HT1080 (cell line): Measurements from ENCODE around the gene DLL3. TPM values are rescaled to one million over a fixed set of nuclear protein-coding genes. Genes with fewer than 3 reads are reported as not detected.
"Not testable (repeated sequence)": the region's sequence is repeated elsewhere in the genome, so short reads cannot be mapped to it uniquely, and the experiment has no call there.

Experiments used
- DNase-seq: peaks from one replicate; pipeline ENCODE4 v3.0.0-alpha.2; 2015; ENCODE audit warnings: low read depth
- polyA plus RNA-seq, 2 experiments: library from polyadenylated mRNA; depleted of rRNA; stranded (reverse); fragments of >200 nt; gene quantifications; 2 replicates each; pipeline ENCODE4 v1.2.3, GENCODE V29; 2015
- total RNA-seq: library from RNA; depleted of rRNA; stranded (reverse); fragments of >200 nt; shearing (Covaris generic); gene quantifications from 2 replicates; pipeline ENCODE4 v1.2.3, GENCODE V29; 2014; rRNA removed

DLL3 gene, protein sequence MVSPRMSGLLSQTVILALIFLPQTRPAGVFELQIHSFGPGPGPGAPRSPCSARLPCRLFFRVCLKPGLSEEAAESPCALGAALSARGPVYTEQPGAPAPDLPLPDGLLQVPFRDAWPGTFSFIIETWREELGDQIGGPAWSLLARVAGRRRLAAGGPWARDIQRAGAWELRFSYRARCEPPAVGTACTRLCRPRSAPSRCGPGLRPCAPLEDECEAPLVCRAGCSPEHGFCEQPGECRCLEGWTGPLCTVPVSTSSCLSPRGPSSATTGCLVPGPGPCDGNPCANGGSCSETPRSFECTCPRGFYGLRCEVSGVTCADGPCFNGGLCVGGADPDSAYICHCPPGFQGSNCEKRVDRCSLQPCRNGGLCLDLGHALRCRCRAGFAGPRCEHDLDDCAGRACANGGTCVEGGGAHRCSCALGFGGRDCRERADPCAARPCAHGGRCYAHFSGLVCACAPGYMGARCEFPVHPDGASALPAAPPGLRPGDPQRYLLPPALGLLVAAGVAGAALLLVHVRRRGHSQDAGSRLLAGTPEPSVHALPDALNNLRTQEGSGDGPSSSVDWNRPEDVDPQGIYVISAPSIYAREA
- total RNA-seq: 0.80 and 1.2 TPM in 2 replicates
- polyA plus RNA-seq (2015; cell fraction: cytosol; rRNA removed): 1.5 and 1.7 TPM in 2 replicates
- 0.22 and 0.44 TPM in 2 replicates for polyA plus RNA-seq (2015; cell fraction: nucleus; rRNA removed)

DNA sequence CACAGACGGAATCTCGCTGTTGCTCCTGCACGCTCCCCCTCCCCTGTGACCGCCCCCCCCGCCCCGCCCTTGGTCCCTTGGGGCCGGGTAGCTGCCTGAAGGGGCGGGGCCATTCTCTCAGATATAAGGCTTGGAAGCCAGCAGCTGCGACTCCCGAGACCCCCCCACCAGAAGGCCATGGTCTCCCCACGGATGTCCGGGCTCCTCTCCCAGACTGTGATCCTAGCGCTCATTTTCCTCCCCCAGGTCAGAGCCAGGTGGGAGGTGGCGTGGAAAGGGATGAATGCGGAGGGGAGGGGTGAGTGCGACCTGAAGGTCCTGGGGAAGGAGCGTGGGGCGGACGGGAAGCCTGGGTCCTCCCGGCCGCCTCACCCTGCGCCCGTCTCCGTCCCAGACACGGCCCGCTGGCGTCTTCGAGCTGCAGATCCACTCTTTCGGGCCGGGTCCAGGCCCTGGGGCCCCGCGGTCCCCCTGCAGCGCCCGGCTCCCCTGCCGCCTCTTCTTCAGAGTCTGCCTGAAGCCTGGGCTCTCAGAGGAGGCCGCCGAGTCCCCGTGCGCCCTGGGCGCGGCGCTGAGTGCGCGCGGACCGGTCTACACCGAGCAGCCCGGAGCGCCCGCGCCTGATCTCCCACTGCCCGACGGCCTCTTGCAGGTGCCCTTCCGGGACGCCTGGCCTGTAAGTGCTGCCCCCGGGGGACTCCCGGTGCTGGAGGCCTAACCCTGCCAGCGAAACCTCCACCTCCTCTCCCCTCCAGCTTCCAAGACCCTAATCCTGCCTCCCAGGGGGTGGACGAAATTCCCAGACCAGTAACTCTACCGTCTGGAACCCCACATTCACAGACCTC lies at the start of gene DLL3:
DLL3 (plus strand) TSS at position 150 of the 845 bp plus-strand sequence; CDS start at position 178, 28 bp downstream.
- DNase-seq: no peak

DNA sequence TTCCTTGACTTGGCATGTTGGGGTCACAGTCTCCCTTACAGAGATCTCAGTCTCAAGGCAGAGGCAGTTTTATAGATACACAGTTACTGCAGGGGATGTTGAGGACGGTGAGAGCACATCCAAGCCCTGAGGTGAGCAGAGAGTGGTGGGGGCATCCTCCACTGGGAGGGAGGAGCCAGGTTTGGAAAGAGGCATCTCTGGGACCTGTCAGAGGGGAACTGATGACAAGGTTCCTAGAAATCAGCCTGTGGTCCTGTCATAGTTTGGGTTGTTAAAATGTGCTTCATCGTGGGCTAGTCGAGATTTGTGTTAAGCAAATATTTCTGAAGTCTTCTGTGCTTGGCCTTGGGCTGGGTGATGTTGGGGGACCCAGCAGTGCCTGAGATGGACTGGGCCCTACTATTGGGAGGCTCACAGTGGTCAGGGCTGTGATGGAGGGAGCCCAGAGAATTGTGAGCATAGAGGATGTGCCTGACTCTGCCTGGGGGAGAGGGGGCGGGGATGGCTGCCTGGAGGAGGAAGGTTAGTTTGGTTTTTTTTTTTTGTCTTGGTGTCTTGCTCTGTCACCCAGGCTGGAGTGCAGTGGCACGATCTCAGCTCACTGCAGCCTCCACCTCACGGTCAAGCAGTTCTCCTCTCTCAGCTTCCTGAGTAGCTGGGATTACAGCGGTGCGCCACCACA lies 49.5 kb upstream of the DLL3 start:
- DNase-seq: no peak

DNA sequence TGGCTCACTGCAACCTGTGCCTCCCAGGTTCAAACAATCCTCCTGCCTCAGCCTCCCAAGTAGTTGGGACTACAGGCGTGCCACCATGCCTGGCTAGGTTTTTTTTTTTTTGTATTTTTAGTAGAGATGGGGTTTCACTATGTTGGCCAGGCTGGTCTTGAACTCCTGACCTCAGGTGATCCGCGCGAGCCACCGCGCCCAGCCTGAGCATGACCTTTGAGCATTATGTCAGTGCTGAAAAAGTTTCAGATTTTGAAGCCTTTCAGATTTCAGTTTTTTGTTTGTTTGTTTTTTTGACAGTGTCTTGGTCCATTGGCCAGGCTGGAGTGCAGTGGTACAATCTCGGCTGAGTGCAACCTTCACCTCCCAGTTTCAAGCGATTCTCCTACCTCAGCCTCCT lies 47.5 kb upstream of the DLL3 start:
- not testable (repeated sequence) for DNase-seq

DNA sequence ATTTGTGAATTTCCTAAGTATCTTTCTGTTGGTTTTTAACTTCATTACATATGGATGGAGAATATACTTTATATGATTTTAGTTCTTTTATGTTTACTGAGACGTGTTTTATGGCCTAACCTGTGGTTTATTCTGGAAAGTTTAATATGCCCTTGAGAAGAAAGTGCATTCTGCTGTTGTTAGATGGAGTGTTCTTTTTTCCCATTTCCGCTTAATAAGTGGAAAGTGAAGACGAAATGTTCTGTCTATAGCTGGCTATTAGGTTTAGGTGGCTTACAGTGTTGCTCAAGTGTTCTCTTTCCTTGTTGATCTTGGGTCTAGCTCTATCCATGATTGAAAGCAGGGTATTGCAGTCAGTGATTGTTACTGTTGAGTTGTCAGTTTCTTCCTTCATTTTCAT lies 35.3 kb upstream of the DLL3 start:
- DNase-seq: no peak

DNA sequence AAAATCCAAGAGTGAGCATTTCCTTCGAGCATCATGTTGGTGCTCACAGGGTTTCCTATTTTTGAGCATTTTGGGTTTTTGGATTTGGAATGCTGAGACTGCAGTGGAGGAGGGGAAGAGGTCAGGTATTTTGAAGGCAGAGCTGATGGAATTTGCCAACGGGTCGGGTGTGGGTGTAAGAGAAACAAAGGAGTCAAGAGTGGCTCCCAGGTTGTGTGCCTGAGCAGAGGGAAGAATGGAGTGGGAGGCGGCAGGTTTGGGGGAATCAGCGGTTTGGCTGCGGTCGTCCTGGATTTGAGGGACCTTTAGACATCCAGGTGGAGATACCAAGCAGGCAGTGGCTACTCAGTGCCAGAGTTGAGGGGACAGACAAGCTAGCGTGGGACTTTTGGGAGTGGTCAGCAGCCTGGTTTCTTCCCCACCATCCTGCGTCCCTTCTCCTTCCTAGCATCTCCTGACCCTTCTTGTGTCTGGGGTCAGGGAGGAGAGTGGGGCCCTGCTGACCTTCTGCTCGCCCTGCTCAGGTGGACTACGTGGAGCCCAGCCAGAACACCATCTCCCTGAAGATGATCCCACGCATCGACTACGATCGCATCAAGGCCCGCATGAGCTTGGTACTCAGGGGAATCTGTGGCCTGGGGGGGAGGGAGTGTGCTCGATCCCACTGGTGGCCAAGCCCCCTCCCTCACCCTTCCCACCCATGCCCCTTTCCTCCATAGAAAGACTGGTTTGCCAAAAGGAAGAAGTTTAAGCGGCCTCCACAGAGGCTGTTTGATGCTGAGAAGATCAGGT lies 32.6 kb upstream of the DLL3 start:
- DNase-seq: no peak

- DNase-seq: no peak
Observed at GRCh38 chr19:39467941-39468340, 30.8 kb upstream of the DLL3 start.

DNA sequence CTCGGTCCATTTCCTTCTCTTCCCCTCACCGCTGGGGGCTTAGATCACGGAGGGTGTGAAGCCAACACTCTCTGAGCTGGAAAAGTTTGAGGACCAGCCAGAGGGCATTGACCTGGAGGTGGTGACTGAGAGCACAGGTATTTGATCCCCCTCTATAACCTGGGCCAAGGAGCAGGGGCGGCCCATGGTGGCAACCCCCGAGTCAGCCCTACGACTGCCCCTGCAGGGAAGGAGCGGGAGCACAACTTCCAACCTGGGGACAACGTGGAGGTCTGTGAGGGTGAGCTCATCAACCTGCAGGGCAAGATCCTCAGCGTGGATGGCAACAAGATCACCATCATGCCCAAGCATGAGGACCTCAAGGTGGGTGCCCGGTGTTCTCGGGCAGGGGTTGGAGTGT lies 29.7 kb upstream of the DLL3 start:
- DNase-seq: no peak

GRCh38 chr19:39469567-39469966 lies 29.2 kb upstream of the DLL3 start:
- no peak for DNase-seq

GRCh38 chr19:39470724-39471339 lies 27.9 kb upstream of the DLL3 start:
- DNase-seq: no peak

- no peak for DNase-seq
Observed at GRCh38 chr19:39471756-39472536, 26.8 kb upstream of the DLL3 start.

DNA sequence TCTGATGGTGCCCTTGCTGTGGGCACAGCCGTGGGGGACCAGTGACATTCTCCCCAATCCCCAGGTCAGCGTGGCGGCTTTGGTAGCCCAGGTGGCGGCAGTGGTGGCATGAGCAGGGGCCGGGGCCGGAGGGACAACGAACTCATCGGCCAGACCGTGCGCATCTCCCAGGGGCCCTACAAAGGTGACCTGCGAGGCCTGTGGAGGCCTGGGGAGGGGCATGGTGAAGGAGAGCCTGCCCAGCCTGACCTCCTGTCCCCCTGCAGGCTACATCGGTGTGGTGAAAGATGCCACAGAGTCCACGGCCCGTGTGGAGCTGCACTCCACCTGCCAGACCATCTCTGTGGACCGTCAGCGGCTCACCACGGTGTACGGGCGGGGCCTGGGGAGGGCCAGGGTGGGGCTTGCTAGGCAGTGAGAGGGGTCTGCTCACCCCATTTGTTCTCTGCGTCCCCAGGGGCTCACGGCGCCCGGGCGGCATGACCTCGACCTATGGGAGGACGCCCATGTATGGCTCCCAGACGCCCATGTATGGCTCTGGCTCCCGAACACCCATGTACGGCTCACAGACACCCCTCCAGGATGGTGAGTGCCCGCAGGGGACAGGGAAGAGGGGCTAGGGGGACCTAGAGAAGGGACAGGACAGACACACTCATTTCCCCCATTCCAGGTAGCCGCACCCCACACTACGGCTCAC lies 25.9 kb upstream of the DLL3 start:
- no peak for DNase-seq

- no peak for DNase-seq
Observed at GRCh38 chr19:39473443-39473960, 25.2 kb upstream of the DLL3 start.

DNA sequence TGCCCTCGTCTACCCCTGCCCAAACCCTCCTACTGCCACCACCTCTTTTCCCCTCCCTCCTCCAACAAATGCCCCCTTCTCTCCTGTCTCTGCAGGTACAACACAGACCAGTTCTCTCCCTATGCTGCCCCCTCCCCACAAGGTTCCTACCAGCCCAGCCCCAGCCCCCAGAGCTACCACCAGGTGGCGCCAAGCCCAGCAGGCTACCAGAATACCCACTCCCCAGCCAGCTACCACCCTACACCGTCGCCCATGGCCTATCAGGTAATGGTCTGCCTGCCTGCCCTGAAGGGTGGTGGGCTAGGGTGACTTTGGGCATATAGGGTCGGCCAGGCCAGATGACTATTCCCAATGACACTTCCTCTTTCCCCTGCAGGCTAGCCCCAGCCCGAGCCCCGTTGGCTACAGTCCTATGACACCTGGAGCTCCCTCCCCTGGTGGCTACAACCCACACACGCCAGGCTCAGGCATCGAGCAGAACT lies 24.6 kb upstream of the DLL3 start:
- DNase-seq: no peak

GRCh38 chr19:39475748-39476147 lies 23.0 kb upstream of the DLL3 start:
- no peak for DNase-seq

DNA sequence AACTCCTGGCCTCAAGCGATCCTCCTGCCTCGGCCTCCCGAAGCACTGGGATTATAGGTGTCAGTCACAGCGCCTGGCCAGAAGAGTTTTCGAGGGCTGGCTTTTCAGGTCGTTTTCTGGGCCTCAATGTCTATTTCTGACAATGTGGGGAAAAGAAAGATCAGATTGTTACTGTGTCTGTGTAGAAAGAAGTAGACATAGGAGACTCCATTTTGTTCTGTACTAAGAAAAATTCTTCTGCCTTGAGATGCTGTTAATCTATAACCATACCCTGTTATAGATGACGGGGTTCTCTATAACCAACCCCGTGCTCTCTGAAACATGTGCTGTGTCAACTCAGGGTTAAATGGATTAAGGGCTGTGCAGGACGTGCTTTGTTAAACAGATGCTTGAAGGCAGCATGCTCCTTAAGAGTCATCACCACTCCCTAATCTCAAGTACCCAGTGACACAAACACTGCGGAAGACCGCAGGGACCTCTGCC lies 19.4 kb upstream of the DLL3 start:
- not testable (repeated sequence) for DNase-seq

GRCh38 chr19:39479916-39480315 lies 18.8 kb upstream of the DLL3 start:
- DNase-seq: no peak

DNA sequence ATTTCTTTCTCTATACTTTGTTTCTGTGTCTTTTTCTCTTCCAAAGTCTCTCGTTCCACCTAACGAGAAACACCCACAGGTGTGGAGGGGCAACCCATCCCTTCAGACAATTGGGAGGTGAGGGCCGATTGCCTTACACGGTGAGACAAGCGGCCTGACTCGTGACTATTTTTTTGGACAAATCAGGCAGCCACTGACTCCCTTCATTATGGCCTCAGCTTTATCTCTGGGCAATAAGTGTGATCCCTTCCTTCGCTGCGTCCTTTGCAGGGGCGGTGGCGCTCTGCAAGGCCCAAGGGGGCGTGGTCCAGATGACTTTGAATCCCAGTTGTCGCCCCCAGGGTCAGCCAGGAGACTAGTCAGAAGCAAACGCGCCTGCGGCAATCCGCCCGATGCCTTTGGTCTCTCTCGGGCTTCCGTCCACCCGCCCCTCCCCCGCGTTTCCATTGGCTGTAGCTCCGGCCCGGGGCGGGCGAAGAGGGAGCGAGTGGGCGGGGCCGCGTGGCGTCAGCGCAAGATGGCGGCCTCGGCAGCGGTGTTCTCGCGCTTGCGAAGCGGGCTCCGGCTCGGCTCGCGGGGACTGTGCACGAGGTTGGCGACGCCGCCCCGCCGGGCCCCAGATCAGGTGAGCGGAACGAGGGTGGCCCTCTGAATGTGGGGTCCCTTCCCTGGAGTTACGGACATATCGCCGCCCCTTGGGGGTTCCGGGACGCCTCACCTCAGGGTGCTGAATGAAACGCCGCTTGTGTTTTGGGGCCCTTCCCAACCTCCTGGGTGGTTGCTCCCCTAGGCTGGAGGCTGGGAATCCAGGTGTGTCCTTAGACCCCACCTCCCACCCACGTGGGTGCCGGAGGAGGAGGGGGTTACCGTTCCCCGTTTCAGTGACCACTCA lies 18.2 kb upstream of the DLL3 start, which contains the start of gene TIMM50:
TIMM50 (plus strand) TSS at position 502 of the 892 bp plus-strand sequence; CDS start at position 518, 16 bp downstream.
- peak; percentile 92 for DNase-seq
